MM.1S (cell line): ENCODE data around the gene OTULINL.

Experiments used
- EZH2 ChIP-seq: fragments of 300-600 bp; sonication (generic); optimal IDR thresholded peaks from 2 replicates; pipeline ENCODE3; 2017; ENCODE audit warnings: low read depth, mild to moderate bottlenecking, antibody characterized with exemption, low read length, mixed read lengths
- EZH2phosphoT487 ChIP-seq: fragments of 300-600 bp; sonication (generic); IDR thresholded peaks from 2 replicates; pipeline ENCODE4 v1.6.1; 2018; ENCODE audit warnings: antibody characterized with exemption, low read length
- TF ChIP-seq, protein P1 (sequence below): fragments of 300-600 bp; sonication (generic); IDR thresholded peaks from 2 replicates; pipeline ENCODE4 v1.5.1; 2016; ENCODE audit warnings: antibody characterized with exemption, low read length, mixed read lengths

GRCh38 chr5:14593326-14594021 lies 11.9 kb downstream of the OTULINL start:
- TF ChIP-seq, protein P1, sequence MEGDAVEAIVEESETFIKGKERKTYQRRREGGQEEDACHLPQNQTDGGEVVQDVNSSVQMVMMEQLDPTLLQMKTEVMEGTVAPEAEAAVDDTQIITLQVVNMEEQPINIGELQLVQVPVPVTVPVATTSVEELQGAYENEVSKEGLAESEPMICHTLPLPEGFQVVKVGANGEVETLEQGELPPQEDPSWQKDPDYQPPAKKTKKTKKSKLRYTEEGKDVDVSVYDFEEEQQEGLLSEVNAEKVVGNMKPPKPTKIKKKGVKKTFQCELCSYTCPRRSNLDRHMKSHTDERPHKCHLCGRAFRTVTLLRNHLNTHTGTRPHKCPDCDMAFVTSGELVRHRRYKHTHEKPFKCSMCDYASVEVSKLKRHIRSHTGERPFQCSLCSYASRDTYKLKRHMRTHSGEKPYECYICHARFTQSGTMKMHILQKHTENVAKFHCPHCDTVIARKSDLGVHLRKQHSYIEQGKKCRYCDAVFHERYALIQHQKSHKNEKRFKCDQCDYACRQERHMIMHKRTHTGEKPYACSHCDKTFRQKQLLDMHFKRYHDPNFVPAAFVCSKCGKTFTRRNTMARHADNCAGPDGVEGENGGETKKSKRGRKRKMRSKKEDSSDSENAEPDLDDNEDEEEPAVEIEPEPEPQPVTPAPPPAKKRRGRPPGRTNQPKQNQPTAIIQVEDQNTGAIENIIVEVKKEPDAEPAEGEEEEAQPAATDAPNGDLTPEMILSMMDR: no peak
- TF ChIP-seq EZH2 (no peak), EZH2phosphoT487 (no peak)
